ENCODE data around the gene ALS2CL. TPM values are rescaled to one million over a fixed set of nuclear protein-coding genes. Genes with fewer than 3 reads are reported as not detected.

The ALS2CL gene
- total RNA-seq, 4 donors from 2014 or later: 42.4 to 121 (median 114) TPM

DNA sequence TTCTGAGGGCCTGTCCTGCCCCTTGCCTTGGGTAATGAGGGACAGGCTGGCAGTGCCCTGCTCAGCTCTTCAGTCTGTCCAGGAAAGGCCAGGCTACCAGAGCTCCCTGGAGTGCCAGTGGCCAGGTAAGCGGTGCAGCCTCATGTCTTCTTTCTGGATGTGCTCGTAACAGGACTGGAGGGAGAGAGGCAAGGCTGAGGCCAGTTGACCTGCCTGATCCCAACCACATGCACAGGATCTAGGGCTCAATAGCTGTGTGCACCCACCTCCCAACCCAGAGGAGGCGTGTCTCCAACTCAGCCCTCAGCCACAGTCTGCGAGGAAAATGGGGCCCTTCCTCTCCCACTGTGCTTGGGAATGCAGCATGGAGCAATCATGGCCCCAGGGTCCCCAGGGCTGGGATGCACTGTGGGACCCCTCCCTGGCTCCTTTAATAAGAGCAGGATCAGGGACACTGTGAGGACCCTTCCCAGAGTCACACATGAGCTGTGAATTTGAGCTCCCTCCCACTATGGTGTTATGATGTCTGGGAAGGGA, 22.5 kb downstream of the ALS2CL start:
- H3K27ac ChIP-seq: no peak overlapping the region
- no peaks in the 10 kb centered on the region for H3K9me3 ChIP-seq
- WGBS, 2 donors: 83% methylated on average over 2 of the region's 4 CpGs; no CpG with 5 or more reads in 1 of the 2 donors
- H3K36me3 ChIP-seq: peaks cover 4 to 60% (median 8%) of the 10 kb centered on the region in 3 donors
- intact Hi-C loops (cut with DNase I): no loop called here
- peaks cover 0 to 10% (median 0%) of the 10 kb centered on the region in 3 donors for H3K4me1 ChIP-seq
- H3K4me3 ChIP-seq: no peak overlapping the region
- H3K27me3 ChIP-seq: no peaks in the 10 kb centered on the region
- no peak for DNase-seq
- TF ChIP-seq CTCF (IDR thresholded peaks at IDR 0.05) (no peak), POLR2A (IDR thresholded peaks at IDR 0.05) (no peak)

DNA sequence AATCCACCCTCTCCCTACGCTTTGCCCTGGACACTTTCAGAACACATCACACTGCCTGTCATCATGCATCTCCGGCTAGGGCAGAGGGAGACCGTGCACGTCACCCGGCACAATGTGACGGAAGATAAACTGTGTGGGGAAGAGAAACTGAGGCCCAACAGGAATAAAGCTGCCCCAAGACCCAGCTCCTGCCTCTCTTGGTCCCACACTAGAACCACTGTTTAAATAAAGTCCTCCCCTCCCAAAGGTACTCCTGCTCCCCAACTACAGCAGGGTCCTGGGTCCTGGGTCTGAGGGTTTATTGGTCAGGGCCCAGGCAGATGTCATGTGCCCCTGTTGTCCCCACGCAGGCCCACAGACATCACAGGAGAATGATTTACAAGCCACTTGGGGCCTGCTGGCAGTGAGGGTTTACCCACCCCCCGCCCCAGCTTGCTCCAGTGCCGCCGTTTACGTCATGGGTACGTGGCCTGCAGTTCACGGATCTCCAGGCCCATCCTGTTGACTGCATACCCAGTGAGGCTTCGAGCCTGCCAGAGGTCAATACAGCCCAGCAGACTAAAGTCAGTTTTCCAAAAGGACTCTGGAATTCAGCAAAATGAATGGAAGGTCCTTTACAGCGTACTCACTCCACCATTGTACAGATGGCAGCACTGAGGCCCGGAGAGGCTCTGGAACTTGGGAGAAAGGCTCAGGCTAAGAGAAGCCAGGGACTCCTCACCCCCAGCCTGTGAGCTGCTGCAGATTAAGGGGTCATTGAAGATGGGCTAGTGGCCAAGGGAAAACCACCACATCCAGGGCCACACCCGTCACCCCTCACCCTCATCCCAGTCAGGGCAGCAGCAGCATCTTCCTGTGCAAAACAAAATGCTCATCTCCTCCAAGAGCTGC, 23.2 kb downstream of the ALS2CL start:
- WGBS, 2 donors: 82 to 89% methylated on average over 8 of the region's 17 CpGs
- intact Hi-C loops (cut with DNase I): no loop called here
- peaks cover 0 to 8% (median 0%) of the 10 kb centered on the region in 3 donors for H3K4me1 ChIP-seq
- no peaks in the 10 kb centered on the region for H3K27me3 ChIP-seq
- no peak for DNase-seq
- H3K4me3 ChIP-seq: no peak overlapping the region
- no peaks in the 10 kb centered on the region for H3K9me3 ChIP-seq
- TF ChIP-seq POLR2A (IDR thresholded peaks at IDR 0.05): no peak
- TF ChIP-seq CTCF (IDR thresholded peaks at IDR 0.05): no peak
- H3K27ac ChIP-seq: no peak overlapping the region
- peaks cover 4 to 53% (median 8%) of the 10 kb centered on the region in 3 donors for H3K36me3 ChIP-seq

- Histone ChIP-seq H3K9me3 (no peaks in the 10 kb centered on the region), H3K4me1 (peaks cover 0 to 8% (median 0%) of the 10 kb centered on the region in 3 donors), H3K27me3 (no peaks in the 10 kb centered on the region), H3K27ac (no peak overlapping the region), H3K4me3 (no peak overlapping the region), H3K36me3 (peaks cover 4 to 45% (median 6%) of the 10 kb centered on the region in 3 donors)
- no peak for DNase-seq
- WGBS, 2 donors: 78% methylated on average over 6 of the region's 9 CpGs; no CpG with 5 or more reads in 1 of the 2 donors
- intact Hi-C loops (cut with DNase I): no loop called here
- TF ChIP-seq POLR2A (IDR thresholded peaks at IDR 0.05): no peak
- TF ChIP-seq CTCF (IDR thresholded peaks at IDR 0.05): no peak
Measured at GRCh38 chr3:46669191-46669999, 24.1 kb downstream of the ALS2CL start.

GRCh38 chr3:46668591-46668990, 24.9 kb downstream of the ALS2CL start:
- DNase-seq: no peak
- H3K4me1 ChIP-seq: peaks cover 0 to 12% (median under 1%) of the 10 kb centered on the region in 3 donors
- no peak for TF ChIP-seq CTCF (IDR thresholded peaks at IDR 0.05)
- no peak for TF ChIP-seq POLR2A (IDR thresholded peaks at IDR 0.05)
- H3K9me3 ChIP-seq: no peaks in the 10 kb centered on the region
- no peak overlapping the region for H3K27ac ChIP-seq
- 100% methylated on average over 1 of the region's 2 CpGs for WGBS, 2 donors
- H3K27me3 ChIP-seq: no peaks in the 10 kb centered on the region
- intact Hi-C loops (cut with DNase I): no loop called here
- peaks cover 0 to 37% (median 1%) of the 10 kb centered on the region in 3 donors for H3K36me3 ChIP-seq
- no peak overlapping the region for H3K4me3 ChIP-seq

All from esophagus squamous epithelium (tissue), 5 donors.